ENCODE data around the gene MEAK7. TPM values are rescaled to one million over a fixed set of nuclear protein-coding genes. Genes with fewer than 3 reads are reported as not detected.

MEAK7 gene
- total and polyA plus RNA-seq, 2 donors from 2014 or later = 6.3 to 30.6 TPM

- H3K9ac ChIP-seq (ENCODE audit: low read length in 3 of 3) = no peak overlapping the region
- no peaks in the 10 kb centered on the region for H3K9me3 ChIP-seq (ENCODE audit: control insufficient read depth in 2 of 3, insufficient read depth in 1 of 3, low read length in 3 of 3)
- DNase-seq = no peak
- H3K4me1 ChIP-seq (ENCODE audit: control insufficient read depth in 2 of 3, insufficient read depth in 2 of 3, low read depth in 1 of 3, low read length in 3 of 3) = no peaks in the 10 kb centered on the region
- intact Hi-C loops (cut with DNase I) = no loop called here
- no peak overlapping the region for H3K27ac ChIP-seq (ENCODE audit: low read depth in 2 of 2, low read length in 2 of 2)
- no peaks in the 10 kb centered on the region for H3K27me3 ChIP-seq (ENCODE audit: control insufficient read depth, insufficient read depth, low read length)
- no peak overlapping the region for H3K4me3 ChIP-seq (ENCODE audit: low read length in 3 of 3)
- no peak for TF ChIP-seq CTCF (IDR thresholded peaks at IDR 0.05; ENCODE audit: borderline replicate concordance, extremely low read depth, insufficient read depth)
- FAIRE-seq = no peak
- H3K36me3 ChIP-seq (ENCODE audit: control insufficient read depth in 2 of 3, insufficient read depth in 3 of 3, low read length in 3 of 3) = peaks cover 0 to under 1% (median 0%) of the 10 kb centered on the region in 3 donors
Observed at GRCh38 chr16:84477661-84478060, 26.8 kb downstream of the MEAK7 start.

GRCh38 chr16:84476401-84476800, 28.1 kb downstream of the MEAK7 start:
- intact Hi-C loops (cut with DNase I) = no loop called here
- Histone ChIP-seq H3K36me3 (ENCODE audit: control insufficient read depth in 2 of 3, insufficient read depth in 3 of 3, low read length in 3 of 3) (no peaks in the 10 kb centered on the region), H3K27me3 (ENCODE audit: control insufficient read depth, insufficient read depth, low read length) (no peaks in the 10 kb centered on the region), H3K4me3 (ENCODE audit: low read length in 3 of 3) (no peak overlapping the region), H3K4me1 (ENCODE audit: control insufficient read depth in 2 of 3, insufficient read depth in 2 of 3, low read depth in 1 of 3, low read length in 3 of 3) (no peaks in the 10 kb centered on the region), H3K27ac (ENCODE audit: low read depth in 2 of 2, low read length in 2 of 2) (no peak overlapping the region), H3K9ac (ENCODE audit: low read length in 3 of 3) (no peak overlapping the region), H3K9me3 (ENCODE audit: control insufficient read depth in 2 of 3, insufficient read depth in 1 of 3, low read length in 3 of 3) (no peaks in the 10 kb centered on the region)
- FAIRE-seq (no peak), DNase-seq (no peak)
- TF ChIP-seq CTCF (IDR thresholded peaks at IDR 0.05; ENCODE audit: borderline replicate concordance, extremely low read depth, insufficient read depth) = no peak

GRCh38 chr16:84475643-84476240, 28.7 kb downstream of the MEAK7 start:
- intact Hi-C loops (cut with DNase I) = no loop called here
- Histone ChIP-seq H3K4me3 (ENCODE audit: low read length in 3 of 3) (no peak overlapping the region), H3K36me3 (ENCODE audit: control insufficient read depth in 2 of 3, insufficient read depth in 3 of 3, low read length in 3 of 3) (no peaks in the 10 kb centered on the region), H3K9ac (ENCODE audit: low read length in 3 of 3) (no peak overlapping the region), H3K9me3 (ENCODE audit: control insufficient read depth in 2 of 3, insufficient read depth in 1 of 3, low read length in 3 of 3) (no peaks in the 10 kb centered on the region), H3K27ac (ENCODE audit: low read depth in 2 of 2, low read length in 2 of 2) (no peak overlapping the region), H3K4me1 (ENCODE audit: control insufficient read depth in 2 of 3, insufficient read depth in 2 of 3, low read depth in 1 of 3, low read length in 3 of 3) (no peaks in the 10 kb centered on the region), H3K27me3 (ENCODE audit: control insufficient read depth, insufficient read depth, low read length) (no peaks in the 10 kb centered on the region)
- TF ChIP-seq CTCF (IDR thresholded peaks at IDR 0.05; ENCODE audit: borderline replicate concordance, extremely low read depth, insufficient read depth) = no peak
- FAIRE-seq = no peak
- DNase-seq = no peak

GRCh38 chr16:84471966-84472365, 32.5 kb downstream of the MEAK7 start:
- no peak for DNase-seq
- Histone ChIP-seq H3K36me3 (ENCODE audit: control insufficient read depth in 2 of 3, insufficient read depth in 3 of 3, low read length in 3 of 3) (peaks cover 0 to 4% (median 0%) of the 10 kb centered on the region in 3 donors), H3K4me1 (ENCODE audit: control insufficient read depth in 2 of 3, insufficient read depth in 2 of 3, low read depth in 1 of 3, low read length in 3 of 3) (no peaks in the 10 kb centered on the region), H3K9me3 (ENCODE audit: control insufficient read depth in 2 of 3, insufficient read depth in 1 of 3, low read length in 3 of 3) (peaks cover 0 to 2% (median 0%) of the 10 kb centered on the region in 3 donors), H3K27me3 (ENCODE audit: control insufficient read depth, insufficient read depth, low read length) (no peaks in the 10 kb centered on the region), H3K4me3 (ENCODE audit: low read length in 3 of 3) (no peak overlapping the region), H3K9ac (ENCODE audit: low read length in 3 of 3) (no peak overlapping the region), H3K27ac (ENCODE audit: low read depth in 2 of 2, low read length in 2 of 2) (no peak overlapping the region)
- intact Hi-C loops (cut with DNase I) = no loop called here
- no peak for FAIRE-seq
- TF ChIP-seq CTCF (IDR thresholded peaks at IDR 0.05; ENCODE audit: borderline replicate concordance, extremely low read depth, insufficient read depth) = no peak

Data from kidney (tissue), 14 donors.